ENCODE data around the gene TNFSF11.

TNFSF11 gene

DNA sequence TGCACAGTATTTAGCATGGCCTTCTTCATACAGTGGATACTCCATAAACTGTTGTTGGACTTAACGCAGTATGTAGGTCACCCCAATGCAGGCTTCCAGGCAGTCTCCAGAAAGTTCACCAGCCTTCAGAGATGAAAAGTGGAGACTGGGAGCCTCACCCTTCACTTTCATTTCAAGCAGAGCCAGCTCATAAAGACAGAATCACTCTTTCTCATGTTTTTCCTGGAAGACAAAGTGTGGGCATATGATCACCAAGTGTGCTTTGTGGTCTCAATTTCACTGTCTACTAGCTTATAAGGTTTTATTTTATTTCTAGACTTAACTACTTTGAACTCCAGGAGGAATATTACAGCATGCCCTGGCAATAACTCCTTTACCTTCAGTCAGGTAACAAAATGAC, 26.3 kb upstream of the TNFSF11 start:
- Histone ChIP-seq H3K4me2 (ENCODE audit: low read depth, low read length) (no peak overlapping the region), H3K4me1 (ENCODE audit: low read length) (no peaks in the 10 kb centered on the region), H3K27me3 (replicated peaks; ENCODE audit: insufficient read depth, low read length) (no peaks in the 10 kb centered on the region), H3F3A (ENCODE audit: insufficient read depth, low read length) (no peaks in the 10 kb centered on the region), H3K9me3 (replicated peaks; ENCODE audit: insufficient read depth, low read length) (no peaks in the 10 kb centered on the region), H3K79me2 (ENCODE audit: low read length) (no peaks in the 10 kb centered on the region), H3K4me3 (ENCODE audit: low read length) (no peak overlapping the region), H3K36me3 (replicated peaks; ENCODE audit: insufficient read depth, low read length) (no peaks in the 10 kb centered on the region), H2AFZ (ENCODE audit: low read length) (no peak overlapping the region), H4K20me1 (ENCODE audit: insufficient read depth, low read length) (no peaks in the 10 kb centered on the region), H3K9ac (ENCODE audit: low read length) (no peak overlapping the region), H3K27ac (ENCODE audit: low read length) (no peak overlapping the region), H3K9me2 (replicated peaks; ENCODE audit: insufficient read depth, low read length) (no peaks in the 10 kb centered on the region)
- TF ChIP-seq, protein P1, sequence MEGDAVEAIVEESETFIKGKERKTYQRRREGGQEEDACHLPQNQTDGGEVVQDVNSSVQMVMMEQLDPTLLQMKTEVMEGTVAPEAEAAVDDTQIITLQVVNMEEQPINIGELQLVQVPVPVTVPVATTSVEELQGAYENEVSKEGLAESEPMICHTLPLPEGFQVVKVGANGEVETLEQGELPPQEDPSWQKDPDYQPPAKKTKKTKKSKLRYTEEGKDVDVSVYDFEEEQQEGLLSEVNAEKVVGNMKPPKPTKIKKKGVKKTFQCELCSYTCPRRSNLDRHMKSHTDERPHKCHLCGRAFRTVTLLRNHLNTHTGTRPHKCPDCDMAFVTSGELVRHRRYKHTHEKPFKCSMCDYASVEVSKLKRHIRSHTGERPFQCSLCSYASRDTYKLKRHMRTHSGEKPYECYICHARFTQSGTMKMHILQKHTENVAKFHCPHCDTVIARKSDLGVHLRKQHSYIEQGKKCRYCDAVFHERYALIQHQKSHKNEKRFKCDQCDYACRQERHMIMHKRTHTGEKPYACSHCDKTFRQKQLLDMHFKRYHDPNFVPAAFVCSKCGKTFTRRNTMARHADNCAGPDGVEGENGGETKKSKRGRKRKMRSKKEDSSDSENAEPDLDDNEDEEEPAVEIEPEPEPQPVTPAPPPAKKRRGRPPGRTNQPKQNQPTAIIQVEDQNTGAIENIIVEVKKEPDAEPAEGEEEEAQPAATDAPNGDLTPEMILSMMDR (IDR thresholded peaks at IDR 0.05; ENCODE audit: low read length): no peak
- TF ChIP-seq EZH2phosphoT487 (IDR thresholded peaks at IDR 0.05; ENCODE audit: low read length) (no peak), EZH2 (optimal IDR thresholded peaks at IDR 0.05; ENCODE audit: low read depth, low read length) (no peak)
- no peak for DNase-seq

DNA sequence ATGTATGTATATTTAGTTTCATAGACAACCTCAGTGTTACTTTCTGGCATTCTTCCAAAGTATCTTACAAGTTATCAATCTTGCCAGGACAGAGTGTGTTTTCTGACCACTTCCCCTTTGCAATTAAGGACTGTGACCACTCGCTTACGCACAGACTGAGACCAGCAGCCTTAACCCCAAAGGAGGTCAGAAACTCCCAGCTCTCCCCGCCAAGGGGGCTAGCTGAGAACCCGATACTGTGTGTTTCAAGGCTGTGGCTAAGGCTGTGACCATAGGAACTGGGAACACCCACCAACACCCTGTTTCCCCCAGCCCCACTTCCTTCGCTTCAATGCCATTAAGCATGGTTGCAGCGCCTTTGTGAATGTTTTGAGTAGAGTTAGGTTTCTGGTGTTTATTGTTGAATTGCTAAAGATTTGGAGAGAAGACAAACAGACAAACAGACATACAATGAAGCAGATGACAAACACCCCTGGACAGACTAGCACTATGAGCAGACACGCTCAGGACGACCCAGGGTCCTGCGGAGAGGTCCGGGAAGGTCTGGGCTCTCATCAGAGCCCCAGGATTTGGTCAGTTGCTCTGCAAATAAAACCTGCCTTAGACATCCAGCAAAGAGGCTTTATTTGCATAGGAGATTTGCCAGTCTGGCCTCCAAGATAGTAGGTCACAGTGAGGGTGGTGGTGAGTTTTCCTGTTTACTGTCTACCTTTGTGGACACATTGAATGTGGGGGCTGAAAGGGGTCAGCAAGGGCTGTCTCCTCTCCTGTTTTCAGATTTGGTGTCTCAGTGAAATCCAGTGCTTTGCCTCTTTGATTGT, 25.0 kb upstream of the TNFSF11 start:
- no peaks in the 10 kb centered on the region for H3K9me3 ChIP-seq (replicated peaks; ENCODE audit: insufficient read depth, low read length)
- no peak overlapping the region for H3K4me3 ChIP-seq (ENCODE audit: low read length)
- H3K9me2 ChIP-seq (replicated peaks; ENCODE audit: insufficient read depth, low read length): no peaks in the 10 kb centered on the region
- no peaks in the 10 kb centered on the region for H3F3A ChIP-seq (ENCODE audit: insufficient read depth, low read length)
- H3K79me2 ChIP-seq (ENCODE audit: low read length): no peaks in the 10 kb centered on the region
- H3K4me2 ChIP-seq (ENCODE audit: low read depth, low read length): no peak overlapping the region
- no peaks in the 10 kb centered on the region for H3K36me3 ChIP-seq (replicated peaks; ENCODE audit: insufficient read depth, low read length)
- H4K20me1 ChIP-seq (ENCODE audit: insufficient read depth, low read length): no peaks in the 10 kb centered on the region
- TF ChIP-seq EZH2 (optimal IDR thresholded peaks at IDR 0.05; ENCODE audit: low read depth, low read length) (no peak), EZH2phosphoT487 (IDR thresholded peaks at IDR 0.05; ENCODE audit: low read length) (no peak)
- TF ChIP-seq, protein P1 (IDR thresholded peaks at IDR 0.05; ENCODE audit: low read length): no peak
- H3K9ac ChIP-seq (ENCODE audit: low read length): no peak overlapping the region
- no peak overlapping the region for H2AFZ ChIP-seq (ENCODE audit: low read length)
- no peaks in the 10 kb centered on the region for H3K4me1 ChIP-seq (ENCODE audit: low read length)
- H3K27ac ChIP-seq (ENCODE audit: low read length): no peak overlapping the region
- DNase-seq: no peak
- no peaks in the 10 kb centered on the region for H3K27me3 ChIP-seq (replicated peaks; ENCODE audit: insufficient read depth, low read length)

DNA sequence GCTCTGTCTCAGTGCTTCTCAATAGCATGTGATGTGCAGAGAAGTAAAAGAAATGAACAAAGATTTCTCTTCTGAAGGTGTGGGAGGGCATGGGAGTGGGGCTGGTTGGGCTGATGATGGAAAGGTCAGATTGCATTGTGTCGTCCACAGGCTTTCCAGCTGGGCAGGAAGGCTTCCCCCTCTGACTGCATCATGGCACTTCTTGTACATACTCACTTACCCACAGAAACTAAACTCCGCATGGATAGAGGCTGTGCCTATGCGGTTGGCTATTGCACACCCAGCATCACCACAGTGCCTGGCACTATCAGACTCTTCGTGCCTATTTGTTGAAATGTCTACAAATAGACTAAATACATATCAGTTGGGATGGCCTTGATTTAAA, 24.4 kb upstream of the TNFSF11 start:
- Histone ChIP-seq H3K4me3 (ENCODE audit: low read length) (no peak overlapping the region), H2AFZ (ENCODE audit: low read length) (no peak overlapping the region), H3K27me3 (replicated peaks; ENCODE audit: insufficient read depth, low read length) (no peaks in the 10 kb centered on the region), H3K4me1 (ENCODE audit: low read length) (no peaks in the 10 kb centered on the region), H3K9ac (ENCODE audit: low read length) (no peak overlapping the region), H3K9me2 (replicated peaks; ENCODE audit: insufficient read depth, low read length) (no peaks in the 10 kb centered on the region), H3K9me3 (replicated peaks; ENCODE audit: insufficient read depth, low read length) (no peaks in the 10 kb centered on the region), H3K36me3 (replicated peaks; ENCODE audit: insufficient read depth, low read length) (no peaks in the 10 kb centered on the region), H3K27ac (ENCODE audit: low read length) (no peak overlapping the region), H3K79me2 (ENCODE audit: low read length) (no peaks in the 10 kb centered on the region), H3F3A (ENCODE audit: insufficient read depth, low read length) (no peaks in the 10 kb centered on the region), H4K20me1 (ENCODE audit: insufficient read depth, low read length) (no peaks in the 10 kb centered on the region), H3K4me2 (ENCODE audit: low read depth, low read length) (no peak overlapping the region)
- DNase-seq: no peak
- TF ChIP-seq, protein P1 (IDR thresholded peaks at IDR 0.05; ENCODE audit: low read length): no peak
- TF ChIP-seq EZH2 (optimal IDR thresholded peaks at IDR 0.05; ENCODE audit: low read depth, low read length): no peak
- no peak for TF ChIP-seq EZH2phosphoT487 (IDR thresholded peaks at IDR 0.05; ENCODE audit: low read length)
